ENCODE measurements around the gene AFDN. TPM values are rescaled to one million over a fixed set of nuclear protein-coding genes. Genes with fewer than 3 reads are reported as not detected.

AFDN gene
- total and polyA plus RNA-seq, 10 of the 15 experiments (the other 5 are each of a cell fraction or from before 2014, with no cell fraction given): 5.7 to 68.2 (median 45.1) TPM

GRCh38 chr6:167965592-167966539 lies 139.2 kb downstream of the AFDN start:
- intact Hi-C loops (cut with micrococcal nuclease; ENCODE audit: unreplicated experiment) (no loop called here), in situ Hi-C loops (cut with MboI) (no loop called here)
- SMC1A ChIA-PET (ENCODE audit: uncharacterized antibody, unreplicated experiment): no interaction called here
- no peak for DNase-seq (ENCODE audit: low read depth, low spot score)
- no TSS peak for BruUV-seq (replicated peaks)
- Histone ChIP-seq H3K27me3 (replicated peaks in 1 of 2; ENCODE audit: control insufficient read depth in 2 of 2, insufficient read depth in 2 of 2, low read length in 1 of 2) (no peaks in the 10 kb centered on the region), H3K9ac (ENCODE audit: control insufficient read depth, insufficient read depth, low read length) (no peak overlapping the region), H3K4me1 (ENCODE audit: control insufficient read depth, insufficient read depth, low read length) (no peaks in the 10 kb centered on the region), H3K9me3 (replicated peaks; ENCODE audit: control insufficient read depth, insufficient read depth, low read length) (no peaks in the 10 kb centered on the region), H3K79me2 (ENCODE audit: control insufficient read depth, insufficient read depth, low read length) (no peaks in the 10 kb centered on the region), H4K20me1 (ENCODE audit: control insufficient read depth, insufficient read depth) (no peaks in the 10 kb centered on the region), H2AFZ (ENCODE audit: control insufficient read depth, low read depth, low read length) (no peak overlapping the region), H3K36me3 (ENCODE audit: control insufficient read depth in 2 of 2, insufficient read depth in 2 of 2, low read length in 1 of 2) (peaks cover 2 to 10% of the 10 kb centered on the region in 2 experiments; a peak in 3 of 4 replicates), H3K27ac (ENCODE audit: control insufficient read depth, insufficient read depth) (no peak overlapping the region), H3K4me2 (ENCODE audit: control insufficient read depth, insufficient read depth) (no peak overlapping the region), H3K4me3 (no peak overlapping the region)
- no peak for FAIRE-seq
- CTCF ChIA-PET: no interaction called here
- no peak for ATAC-seq
- RAD21 ChIA-PET (ENCODE audit: unreplicated experiment): no interaction called here
- 92% methylated on average over 13 of the region's 39 CpGs for WGBS (ENCODE audit: insufficient coverage, insufficient replicate concordance, low lambda C conversion rate, missing lambda C conversion rate)
- POLR2A ChIA-PET: interaction anchor here (0.5 kb wide), 1 partner anchor 10 kb away, joined by 4 read pairs; no protein-coding TSS in a partner anchor
- TF ChIP-seq MXI1 (IDR thresholded peaks at IDR 0.05; ENCODE audit: low read depth, low read length): no peak
- TF ChIP-seq SRF (IDR thresholded peaks at IDR 0.05; ENCODE audit: low read depth in 2 of 2, low read length in 2 of 2): no peak
- TF ChIP-seq BRCA1 (IDR thresholded peaks at IDR 0.05; ENCODE audit: low read depth, low read length): no peak
- TF ChIP-seq CHD4 (IDR thresholded peaks at IDR 0.05): no peak
- TF ChIP-seq SREBF2 (IDR thresholded peaks at IDR 0.05; ENCODE audit: low read length): no peak
- no peak for TF ChIP-seq TBL1XR1 (IDR thresholded peaks at IDR 0.05; ENCODE audit: low read depth, low read length)
- no peak for TF ChIP-seq JUNB (IDR thresholded peaks at IDR 0.05)
- no peak for TF ChIP-seq YY1 (IDR thresholded peaks at IDR 0.05; ENCODE audit: low read depth, low read length)
- no peak for TF ChIP-seq SPI1 (IDR thresholded peaks at IDR 0.05; ENCODE audit: borderline replicate concordance, insufficient read depth, low read depth, low read length)
- TF ChIP-seq KAT2A (conservative IDR thresholded peaks at IDR 0.05; ENCODE audit: control insufficient read depth, low read depth, low read length): no peak
- TF ChIP-seq E2F4 (IDR thresholded peaks at IDR 0.05; ENCODE audit: low read depth, low read length): no peak

All from GM12878 (cell line).